MM.1S (cell line): ENCODE data around the gene CYP19A1.

Source experiments
- DNase-seq: peaks from one replicate; pipeline ENCODE4 v3.0.0-alpha.2; 2015
- H2AFZ ChIP-seq: fragments of 300-600 bp; sonication (generic); 2 replicates; pipeline ENCODE4 v1.6.0; 2016; ENCODE audit warnings: antibody characterized with exemption, low read length
- H3F3A ChIP-seq: fragments of 300-600 bp; sonication (generic); 2 replicates; pipeline ENCODE4 v1.6.1; 2016; ENCODE audit warnings: mild to moderate bottlenecking, antibody characterized with exemption, low read length, moderate library complexity, mixed read lengths; ENCODE audit not compliant: insufficient read depth
- H3K27ac ChIP-seq: fragments of 300-600 bp; sonication (generic); 2 replicates; pipeline ENCODE4 v1.5.1; 2016; ENCODE audit warnings: mild to moderate bottlenecking, low read length
- H3K27me3 ChIP-seq: fragments of 300-600 bp; sonication (generic); replicated peaks from 2 replicates; pipeline ENCODE4 v1.6.0; 2016; ENCODE audit warnings: low read length; ENCODE audit not compliant: insufficient read depth
- H3K36me3 ChIP-seq: fragments of 300-600 bp; sonication (generic); replicated peaks from 2 replicates; pipeline ENCODE4 v1.6.1; 2016; ENCODE audit warnings: mild to moderate bottlenecking, low read length, mixed read lengths; ENCODE audit not compliant: insufficient read depth
- H3K4me1 ChIP-seq: fragments of 300-600 bp; sonication (generic); 2 replicates; pipeline ENCODE4 v1.6.1; 2016; ENCODE audit warnings: low read length, mixed read lengths
- H3K4me2 ChIP-seq: fragments of 300-600 bp; sonication (generic); 2 replicates; pipeline ENCODE4 v1.6.0; 2016; ENCODE audit warnings: low read depth, low read length
- H3K4me3 ChIP-seq: fragments of 300-600 bp; sonication (generic); 2 replicates; pipeline ENCODE4 v1.5.1; 2016; ENCODE audit warnings: low read length, mixed read lengths
- H3K79me2 ChIP-seq: fragments of 300-600 bp; sonication (generic); 2 replicates; pipeline ENCODE4 v1.6.1; 2016; ENCODE audit warnings: mixed run types, low read length, mixed read lengths
- H3K9ac ChIP-seq: fragments of 300-600 bp; sonication (generic); 2 replicates; pipeline ENCODE4 v1.6.1; 2016; ENCODE audit warnings: low read length, mixed read lengths
- H3K9me2 ChIP-seq: fragments of 300-600 bp; sonication (generic); replicated peaks from 2 replicates; pipeline ENCODE4 v1.6.1; 2016; ENCODE audit warnings: mild to moderate bottlenecking, low read length, mixed read lengths; ENCODE audit not compliant: insufficient read depth
- H3K9me3 ChIP-seq: fragments of 300-600 bp; sonication (generic); replicated peaks from 2 replicates; pipeline ENCODE4 v1.6.1; 2016; ENCODE audit warnings: mild to moderate bottlenecking, low read length, mixed read lengths; ENCODE audit not compliant: insufficient read depth
- H4K20me1 ChIP-seq: fragments of 300-600 bp; sonication (generic); 2 replicates; pipeline ENCODE4 v1.6.1; 2016; ENCODE audit warnings: mild to moderate bottlenecking, low read length, moderate library complexity, mixed read lengths; ENCODE audit not compliant: insufficient read depth
- CTCF ChIP-seq: fragments of 300-600 bp; sonication (generic); IDR thresholded peaks from 2 replicates; pipeline ENCODE4 v1.5.1; 2016; ENCODE audit warnings: antibody characterized with exemption, low read length, mixed read lengths
- EZH2 ChIP-seq: fragments of 300-600 bp; sonication (generic); optimal IDR thresholded peaks from 2 replicates; pipeline ENCODE3; 2017; ENCODE audit warnings: low read depth, mild to moderate bottlenecking, antibody characterized with exemption, low read length, mixed read lengths
- EZH2phosphoT487 ChIP-seq: fragments of 300-600 bp; sonication (generic); IDR thresholded peaks from 2 replicates; pipeline ENCODE4 v1.6.1; 2018; ENCODE audit warnings: antibody characterized with exemption, low read length

CYP19A1 gene

GRCh38 chr15:51338496-51338895 is at the start of gene CYP19A1:
CYP19A1 (minus strand) TSS chr15:51338596; CDS start chr15:51242912, 95,684 bp downstream.
- Histone ChIP-seq H3K4me2 (no peak within 1 kb of the TSS), H3K79me2 (no peaks in the 10 kb centered on the region), H2AFZ (no peak within 1 kb of the TSS), H4K20me1 (no peaks in the 10 kb centered on the region), H3K27ac (no peak within 1 kb of the TSS), H3K4me3 (no peak within 1 kb of the TSS), H3K4me1 (peaks cover 15% of the 10 kb centered on the region), H3K9me3 (no peaks in the 10 kb centered on the region), H3K9me2 (no peaks in the 10 kb centered on the region), H3K27me3 (peaks cover 10% of the 10 kb centered on the region; the same call in 1 of the 2 replicates), H3K36me3 (no peaks in the 10 kb centered on the region), H3K9ac (no peak within 1 kb of the TSS), H3F3A (no peaks in the 10 kb centered on the region; the same call in 1 of the 2 replicates)
- no peak for DNase-seq
- TF ChIP-seq CTCF = no peak
- TF ChIP-seq EZH2phosphoT487 = no peak
- no peak for TF ChIP-seq EZH2

GRCh38 chr15:51387699-51388041 is 49.3 kb upstream of the CYP19A1 start:
- Histone ChIP-seq H3F3A (no peaks in the 10 kb centered on the region), H3K4me1 (no peaks in the 10 kb centered on the region), H3K4me3 (no peak overlapping the region), H3K27ac (no peak overlapping the region), H3K79me2 (no peaks in the 10 kb centered on the region), H3K9me3 (no peaks in the 10 kb centered on the region), H2AFZ (no peak overlapping the region), H3K4me2 (no peak overlapping the region), H3K9ac (no peak overlapping the region), H4K20me1 (no peaks in the 10 kb centered on the region), H3K36me3 (no peaks in the 10 kb centered on the region), H3K27me3 (0 out of 2 replicates have a peak, but pooled peaks cover 3% of the 10 kb centered on the region), H3K9me2 (no peaks in the 10 kb centered on the region)
- no peak for DNase-seq
- TF ChIP-seq EZH2 (no peak), CTCF (no peak), EZH2phosphoT487 (no peak)

- H3K27ac ChIP-seq = no peak overlapping the region
- DNase-seq = no peak
- no peaks in the 10 kb centered on the region for H3K9me3 ChIP-seq
- no peak overlapping the region for H3K9ac ChIP-seq
- no peak overlapping the region for H2AFZ ChIP-seq
- H3K27me3 ChIP-seq = 0 out of 2 replicates have a peak, but pooled peaks cover 4% of the 10 kb centered on the region
- no peak overlapping the region for H3K4me3 ChIP-seq
- no peaks in the 10 kb centered on the region for H3K4me1 ChIP-seq
- no peaks in the 10 kb centered on the region for H3K9me2 ChIP-seq
- no peak overlapping the region for H3K4me2 ChIP-seq
- H4K20me1 ChIP-seq = no peaks in the 10 kb centered on the region
- no peak for TF ChIP-seq CTCF
- TF ChIP-seq EZH2phosphoT487 = no peak
- TF ChIP-seq EZH2 = no peak
- no peaks in the 10 kb centered on the region for H3K79me2 ChIP-seq
- no peaks in the 10 kb centered on the region for H3K36me3 ChIP-seq
- H3F3A ChIP-seq = no peaks in the 10 kb centered on the region
Measured at GRCh38 chr15:51386960-51387698, 48.7 kb upstream of the CYP19A1 start.
